Measurements from ENCODE around the gene RPL14.
"Not testable (repeated sequence)": the region's sequence is repeated elsewhere in the genome, so short reads cannot be mapped to it uniquely, and the experiment has no call there.

RPL14 gene

DNA sequence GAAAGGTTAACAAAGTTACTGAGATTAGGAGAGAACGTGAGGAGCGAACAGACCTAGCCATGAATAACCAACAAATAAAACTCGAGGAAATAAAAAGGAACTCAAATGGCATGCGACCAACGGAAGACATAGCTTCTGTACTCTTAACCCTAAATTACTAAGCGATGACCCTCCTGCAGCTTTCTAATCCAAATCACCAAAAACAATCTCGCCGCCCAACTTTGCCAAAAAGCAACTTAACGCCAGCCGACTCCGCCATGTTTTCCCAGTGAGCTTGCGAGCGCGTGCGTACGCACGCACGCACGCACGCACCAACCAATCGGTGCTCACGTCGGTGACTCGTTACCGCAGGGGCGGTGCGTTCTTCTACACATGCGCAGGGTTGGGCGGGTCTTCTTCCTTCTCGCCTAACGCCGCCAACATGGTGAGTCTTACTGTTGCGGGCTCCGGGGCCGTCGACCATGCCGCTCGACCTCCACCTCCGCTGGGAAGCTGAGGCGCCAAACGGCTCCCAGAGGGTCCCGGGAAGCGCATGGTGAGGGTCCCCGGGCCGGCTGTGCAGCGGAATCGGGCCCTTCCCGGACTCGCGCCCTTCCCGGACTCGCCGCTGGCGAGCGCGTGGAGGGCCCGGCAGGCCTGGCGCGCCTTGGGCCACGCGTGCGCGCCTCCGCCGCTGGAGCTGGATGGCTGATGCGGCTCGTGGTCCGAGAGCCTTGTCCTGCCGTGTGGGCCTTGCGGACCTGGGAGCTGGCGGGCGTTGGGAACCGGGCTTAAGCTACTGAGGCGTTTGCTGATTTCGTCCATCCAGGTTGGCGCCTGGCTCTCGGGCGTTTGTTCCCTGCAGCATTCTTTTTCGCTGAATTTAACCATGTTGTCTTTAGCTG lies at the start of gene RPL14:
TSS of gene RPL14 (plus strand) at position 400 of the 884 bp plus-strand sequence. CDS start at position 533, 133 bp downstream.
- peak; percentile 86 to 93 (median 91) for DNase-seq (ENCODE audit: low read depth in 3 of 3)

DNA sequence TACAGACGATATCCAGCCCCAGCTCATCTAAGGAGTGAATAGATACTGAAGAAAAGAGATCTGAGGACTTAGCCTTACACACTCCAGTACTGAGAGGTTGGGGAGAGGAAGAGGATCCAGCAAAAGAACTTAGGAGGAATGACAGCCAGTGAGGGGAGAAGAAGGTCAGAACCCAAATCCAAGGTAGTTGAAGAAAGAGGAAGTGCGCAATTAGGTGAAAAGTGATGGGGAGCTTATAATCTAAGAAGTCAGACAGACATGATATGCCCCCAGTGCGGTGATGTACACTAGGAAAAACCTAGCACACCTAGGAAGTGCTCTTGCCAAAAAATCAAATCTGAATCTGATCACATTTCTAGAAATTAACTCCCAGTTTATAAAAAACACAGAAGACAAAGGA lies 49.5 kb upstream of the RPL14 start:
- DNase-seq (ENCODE audit: low read depth in 3 of 3) = no peak

DNA sequence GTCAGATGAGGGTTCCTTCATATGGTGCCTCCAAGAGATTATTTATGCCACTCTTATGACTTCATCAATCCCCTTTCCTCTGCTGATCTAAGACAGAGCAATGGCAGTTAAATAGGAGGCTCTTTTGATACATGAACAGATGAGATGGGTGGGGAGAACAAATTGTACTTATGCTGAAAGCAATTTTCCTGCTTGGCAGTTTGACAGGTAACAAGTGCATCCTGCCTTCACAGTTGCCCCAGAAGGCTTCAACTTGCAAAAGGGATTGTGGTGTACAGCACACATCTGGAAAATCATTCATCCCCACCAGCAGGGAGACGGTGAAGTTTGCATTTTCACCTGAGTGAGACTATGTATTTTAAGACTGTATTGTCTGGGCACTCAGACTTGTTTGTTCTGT lies 42.9 kb upstream of the RPL14 start:
- no peak for DNase-seq (ENCODE audit: low read depth in 3 of 3)

DNA sequence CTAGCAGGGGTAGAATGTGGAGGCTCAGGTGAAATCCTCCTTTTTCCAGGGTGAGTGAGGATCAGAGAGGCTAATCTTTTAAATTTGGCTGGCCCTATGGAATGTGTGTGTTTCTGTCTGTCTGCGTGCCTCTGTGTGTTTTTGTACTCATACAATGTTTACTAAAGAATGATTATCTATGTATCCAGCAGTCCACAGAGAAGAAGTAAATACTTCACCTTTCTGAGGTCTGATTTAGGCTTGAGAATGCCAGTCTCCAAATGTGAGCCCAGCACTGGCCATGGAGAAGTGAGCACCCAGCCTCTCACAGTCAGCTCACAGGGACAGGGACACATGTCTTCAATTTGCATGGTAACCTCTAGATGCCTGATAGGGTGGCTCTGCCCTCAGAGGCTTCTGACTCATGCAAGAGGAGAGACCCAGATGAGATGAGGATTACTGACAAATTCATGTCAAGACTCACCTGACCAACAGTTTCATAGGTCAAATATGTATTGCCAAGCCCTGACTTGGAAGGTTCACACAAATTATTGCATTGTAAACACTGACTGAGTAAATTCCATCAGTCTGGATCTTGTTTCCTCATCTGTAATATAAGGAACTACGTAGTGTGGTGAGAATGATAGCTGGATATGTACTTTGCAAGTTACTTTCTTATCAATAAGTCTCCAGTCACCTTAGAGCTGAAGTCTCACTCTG lies 39.1 kb upstream of the RPL14 start:
- DNase-seq (ENCODE audit: low read depth in 3 of 3) = no peak

DNA sequence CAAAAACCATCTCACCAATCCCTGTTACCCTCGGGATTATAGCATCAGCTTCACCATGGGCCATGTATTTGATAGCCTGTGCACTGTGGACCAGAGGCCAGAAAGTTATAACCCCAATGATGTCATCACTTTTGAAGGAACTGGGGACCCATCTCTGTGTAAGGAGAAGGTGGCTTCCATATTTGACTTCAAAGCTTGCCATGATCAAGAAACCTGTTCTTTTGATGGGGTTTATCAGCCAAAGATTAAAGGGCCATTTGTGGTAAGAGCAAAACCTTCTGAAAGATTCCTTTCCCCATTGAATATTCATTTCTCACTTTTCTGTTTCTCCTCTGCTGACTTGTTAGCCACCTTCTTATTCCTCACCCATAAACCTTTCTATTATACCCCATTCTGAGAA lies 34.3 kb upstream of the RPL14 start:
- no peak for DNase-seq (ENCODE audit: low read depth in 3 of 3)

DNA sequence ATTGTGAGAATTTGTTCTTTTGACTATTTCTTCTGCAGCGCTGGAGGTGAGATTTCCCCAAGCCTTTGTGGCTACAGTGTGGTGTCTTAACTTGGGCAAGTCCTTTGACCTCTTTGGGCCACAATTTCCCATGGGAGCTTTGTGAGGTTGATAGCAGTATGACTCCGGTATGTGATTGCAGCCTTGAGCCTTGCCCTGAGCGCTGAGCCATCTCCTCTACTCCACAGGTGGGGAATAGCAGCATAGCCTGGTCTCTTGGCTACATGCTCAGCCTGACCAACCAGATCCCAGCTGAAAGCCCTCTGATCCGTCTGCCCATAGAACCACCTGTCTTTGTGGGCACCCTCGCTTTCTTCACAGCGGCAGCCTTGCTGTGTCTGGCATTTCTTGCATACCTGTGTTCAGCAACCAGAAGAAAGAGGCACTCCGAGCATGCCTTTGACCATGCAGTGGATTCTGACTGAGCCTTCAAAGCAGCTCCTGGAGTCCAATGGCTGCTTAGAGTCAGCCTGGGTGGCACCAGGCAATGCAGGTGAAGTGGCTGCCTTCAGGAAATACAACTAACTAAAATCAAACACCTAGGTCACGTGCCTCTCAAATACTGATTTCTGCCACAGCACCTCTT lies 30.0 kb upstream of the RPL14 start:
- DNase-seq (ENCODE audit: low read depth in 3 of 3) = no peak

DNA sequence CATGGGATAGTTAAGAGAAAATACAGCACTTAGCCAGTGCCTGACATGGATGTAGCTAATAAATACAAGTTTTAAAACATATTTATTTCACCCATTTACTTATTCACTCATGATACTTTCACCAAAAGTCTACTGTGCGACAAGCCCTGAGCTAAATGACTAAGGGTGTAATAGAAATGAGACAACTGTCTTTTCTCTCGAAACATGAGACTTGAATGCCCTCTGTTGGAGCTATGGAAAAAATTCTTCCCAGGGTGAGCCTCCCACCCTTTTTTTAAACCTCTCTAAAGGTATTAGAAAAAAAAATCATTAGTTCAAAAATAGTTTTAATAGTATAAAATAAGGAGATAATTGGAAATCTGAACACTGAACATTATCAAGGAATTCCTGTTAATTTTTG lies 24.3 kb upstream of the RPL14 start:
- DNase-seq (ENCODE audit: low read depth in 3 of 3) = no peak

DNA sequence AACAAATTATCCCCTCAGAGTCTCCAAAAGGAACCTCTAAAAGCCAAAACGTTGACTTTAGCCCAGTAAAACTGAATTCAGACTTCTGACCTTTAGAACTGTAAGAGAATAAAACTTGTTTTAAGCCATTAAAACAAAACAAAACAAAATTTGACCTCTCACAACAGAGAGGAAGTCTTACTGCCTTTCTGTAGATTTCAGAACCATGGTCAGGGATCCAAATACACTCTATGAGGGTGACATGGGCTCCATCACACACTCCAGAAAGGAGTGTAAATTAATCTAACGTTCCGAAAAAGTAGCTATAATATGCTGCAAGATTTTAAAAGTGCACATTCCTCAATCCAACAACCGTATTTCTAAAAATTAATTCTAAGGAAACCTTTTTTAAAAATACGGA lies 19.2 kb upstream of the RPL14 start:
- DNase-seq (ENCODE audit: low read depth in 3 of 3) = no peak

DNA sequence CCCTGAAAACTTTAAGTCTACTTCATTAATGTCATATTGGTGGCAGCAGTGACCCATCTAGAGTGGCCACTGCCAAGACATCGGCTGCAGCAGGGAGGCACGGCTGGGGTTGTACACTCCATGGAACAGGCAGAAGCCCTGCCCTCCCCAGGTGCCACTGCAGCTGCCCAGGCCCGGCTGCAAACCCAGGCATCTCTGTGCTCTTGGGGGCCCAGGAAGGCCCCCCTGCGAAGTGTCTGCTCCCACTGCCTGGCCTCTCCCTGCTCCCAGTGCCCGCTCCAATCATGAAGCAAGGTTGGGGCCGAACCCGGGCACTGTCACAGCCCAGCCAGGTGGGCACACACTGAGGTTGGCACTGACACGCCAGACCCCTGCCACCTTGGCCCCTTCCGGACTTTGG lies 12.1 kb upstream of the RPL14 start:
- DNase-seq (ENCODE audit: low read depth in 3 of 3) = no peak

DNA sequence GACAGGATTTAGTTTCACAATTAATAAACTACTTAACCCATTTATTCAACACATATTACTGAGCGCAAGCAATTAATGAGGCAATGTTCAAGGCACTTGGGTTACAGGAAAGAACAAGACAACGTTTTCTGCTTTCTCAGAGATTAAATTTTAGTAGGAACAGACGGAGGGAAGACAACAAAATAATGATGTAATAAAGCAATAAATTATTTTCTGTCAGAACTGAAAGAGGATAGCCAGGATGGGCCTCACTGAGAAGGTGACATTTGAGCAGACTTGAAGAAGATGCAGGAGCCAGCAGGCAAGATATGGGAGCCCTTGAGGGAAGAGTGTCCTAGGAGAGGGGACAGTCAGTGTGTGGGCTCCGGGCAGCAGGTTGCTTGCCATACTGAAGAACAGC lies 11.3 kb upstream of the RPL14 start:
- no peak for DNase-seq (ENCODE audit: low read depth in 3 of 3)

DNA sequence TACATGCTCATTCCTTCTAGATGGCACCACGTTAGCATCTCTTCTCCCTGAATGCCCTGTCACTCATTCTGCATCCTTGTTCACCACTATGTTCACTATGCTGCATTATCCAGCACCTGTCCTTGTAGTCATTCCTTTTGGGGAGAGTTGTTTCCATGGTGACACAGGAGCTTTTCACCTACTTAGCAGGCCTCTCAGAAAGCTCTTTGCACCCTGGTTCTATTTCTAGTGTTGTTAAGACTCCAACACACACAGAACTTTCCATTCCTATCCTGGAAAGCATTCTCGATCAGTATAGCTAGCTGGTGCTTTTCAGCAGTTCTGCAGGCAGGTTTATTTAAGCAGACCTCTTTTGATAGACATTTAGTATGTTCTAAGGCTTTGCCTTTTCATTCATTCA lies 6.7 kb upstream of the RPL14 start:
- DNase-seq (ENCODE audit: low read depth in 3 of 3) = no peak

DNA sequence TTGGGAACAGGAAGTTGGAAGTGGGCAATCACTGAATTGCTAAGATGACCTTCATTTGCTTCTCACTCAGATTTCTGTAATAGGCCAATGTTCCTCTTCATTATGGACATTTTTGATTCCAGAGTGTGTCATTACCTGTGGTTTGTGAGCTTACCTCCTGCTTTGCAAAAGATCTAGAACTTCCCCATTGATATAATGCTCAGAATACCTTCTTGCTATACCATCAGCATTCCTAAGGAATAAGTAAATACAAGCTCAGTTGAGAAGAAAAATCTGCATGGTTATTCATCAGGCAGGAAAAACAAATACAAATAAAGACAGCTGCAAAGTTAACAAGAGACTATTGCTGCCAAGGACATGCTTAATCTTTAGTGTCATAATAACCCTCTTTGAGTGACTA lies 5.6 kb upstream of the RPL14 start:
- no peak for DNase-seq (ENCODE audit: low read depth in 3 of 3)

DNA sequence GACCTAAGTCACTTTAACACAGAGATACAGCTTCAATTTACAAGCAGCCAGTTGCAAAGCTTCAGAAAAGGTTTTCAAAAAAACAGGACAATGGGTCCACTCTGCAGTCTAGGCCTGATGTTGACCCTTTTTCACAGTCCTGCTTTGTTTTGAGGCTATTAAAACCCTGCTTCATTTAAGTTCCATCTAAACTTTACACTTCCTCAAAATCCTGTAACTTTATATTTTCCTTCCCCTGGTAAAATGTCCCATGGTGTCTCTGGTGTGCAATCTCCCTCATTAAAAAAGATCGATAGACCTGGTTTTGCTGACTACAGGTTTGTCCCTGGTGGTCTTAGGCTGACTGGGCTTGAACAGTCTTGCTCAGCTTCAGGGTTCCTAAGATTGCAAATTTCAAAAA lies 5.1 kb upstream of the RPL14 start:
- no peak for DNase-seq (ENCODE audit: low read depth in 3 of 3)

DNA sequence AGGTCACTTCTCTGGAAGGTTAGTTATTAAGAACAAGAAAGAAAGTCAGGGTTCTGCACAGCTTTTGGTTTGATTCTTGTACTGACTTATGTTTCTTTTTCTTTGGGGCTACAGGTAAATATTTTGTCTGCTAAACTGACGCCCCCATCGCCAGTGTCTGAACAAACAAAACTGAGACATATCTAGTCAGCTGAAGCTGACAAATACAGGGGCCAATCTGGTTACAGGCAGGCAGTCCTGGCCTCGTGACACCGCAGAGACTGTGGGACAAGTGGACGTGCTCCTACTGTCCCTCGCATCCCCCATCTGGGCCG lies 4.6 kb upstream of the RPL14 start:
- no peak for DNase-seq (ENCODE audit: low read depth in 3 of 3)

DNA sequence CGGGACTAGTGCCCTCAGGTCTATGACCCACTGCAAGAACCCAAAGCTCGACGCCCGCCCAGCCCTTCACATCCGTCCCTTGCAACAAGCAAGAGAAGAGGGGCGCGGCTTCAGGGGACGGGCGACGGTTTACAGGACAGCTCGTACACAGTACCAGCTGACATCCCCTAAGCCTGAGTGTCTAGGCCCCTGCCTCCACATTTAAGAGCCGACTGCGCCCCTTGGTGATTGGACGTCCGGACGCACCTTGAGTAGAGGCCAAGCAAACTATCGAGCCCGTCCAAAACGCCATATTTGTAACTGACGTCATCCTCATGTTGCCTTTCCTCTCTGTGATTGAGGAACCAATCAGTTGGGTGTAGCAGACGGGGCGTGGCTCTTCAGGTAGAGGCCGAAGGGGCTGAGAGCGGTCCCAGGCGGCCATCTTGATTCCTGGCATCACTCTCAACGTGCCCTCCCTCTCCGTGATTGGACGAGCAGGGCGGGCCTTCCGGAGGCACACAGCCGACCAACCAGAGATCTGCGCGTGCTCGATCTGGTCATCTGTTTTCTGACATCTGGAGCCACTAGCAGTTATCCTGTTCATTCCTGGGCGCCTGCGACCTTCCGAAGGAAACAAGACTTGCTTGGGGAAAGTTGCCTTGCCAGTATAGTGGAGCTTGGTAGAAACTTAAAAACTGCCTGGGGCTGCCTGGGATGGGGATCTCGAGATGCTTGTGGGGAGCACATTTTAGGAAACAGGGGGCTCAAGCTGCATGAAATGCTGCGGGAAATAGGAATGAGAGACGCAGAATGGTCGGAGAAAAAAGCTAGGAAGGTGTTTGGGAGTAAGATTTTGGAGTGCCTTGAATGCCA lies 4.0 kb upstream of the RPL14 start:
- DNase-seq (ENCODE audit: low read depth in 3 of 3) = peak; percentile 83 to 91 (median 89)

DNA sequence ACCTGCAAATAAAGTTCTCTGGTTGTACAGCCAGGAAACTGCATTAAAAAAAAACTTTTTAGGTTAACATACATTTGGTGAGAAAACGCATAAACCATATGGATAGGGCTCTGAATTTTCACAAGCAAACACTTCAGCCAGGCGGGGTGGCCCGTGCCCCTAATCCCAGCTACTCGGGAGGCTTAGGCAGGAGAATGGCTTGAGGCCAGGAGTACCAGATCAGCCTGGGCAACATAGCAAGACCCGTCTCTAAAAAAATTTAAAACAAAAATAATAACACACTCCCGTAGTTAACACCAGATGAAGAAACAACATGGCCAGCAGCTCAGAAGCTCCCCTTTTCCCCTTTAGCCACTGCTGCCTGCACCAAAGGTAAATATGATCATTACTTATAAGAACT lies 3.2 kb upstream of the RPL14 start:
- no peak for DNase-seq (ENCODE audit: low read depth in 3 of 3)

DNA sequence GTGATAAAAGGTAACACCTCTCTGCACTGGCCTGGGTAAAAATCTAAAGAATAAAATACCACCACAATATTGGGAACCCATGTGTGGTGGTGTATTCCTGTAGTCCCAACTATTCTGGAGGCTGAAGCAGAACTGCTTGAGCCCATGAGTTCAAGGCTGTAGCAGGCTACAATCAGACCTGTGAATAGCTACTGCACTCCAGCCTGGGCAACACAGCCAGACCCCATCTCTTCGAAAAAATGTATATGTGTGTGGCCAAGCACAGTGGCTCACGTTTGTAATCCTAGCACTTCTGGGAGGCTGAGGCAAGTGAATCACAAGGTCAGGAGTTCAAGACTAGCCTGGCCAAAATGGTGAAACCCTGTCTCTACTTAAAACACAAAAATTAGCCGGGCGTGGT lies 1.8 kb upstream of the RPL14 start:
- DNase-seq (ENCODE audit: low read depth in 3 of 3) = no peak

DNA sequence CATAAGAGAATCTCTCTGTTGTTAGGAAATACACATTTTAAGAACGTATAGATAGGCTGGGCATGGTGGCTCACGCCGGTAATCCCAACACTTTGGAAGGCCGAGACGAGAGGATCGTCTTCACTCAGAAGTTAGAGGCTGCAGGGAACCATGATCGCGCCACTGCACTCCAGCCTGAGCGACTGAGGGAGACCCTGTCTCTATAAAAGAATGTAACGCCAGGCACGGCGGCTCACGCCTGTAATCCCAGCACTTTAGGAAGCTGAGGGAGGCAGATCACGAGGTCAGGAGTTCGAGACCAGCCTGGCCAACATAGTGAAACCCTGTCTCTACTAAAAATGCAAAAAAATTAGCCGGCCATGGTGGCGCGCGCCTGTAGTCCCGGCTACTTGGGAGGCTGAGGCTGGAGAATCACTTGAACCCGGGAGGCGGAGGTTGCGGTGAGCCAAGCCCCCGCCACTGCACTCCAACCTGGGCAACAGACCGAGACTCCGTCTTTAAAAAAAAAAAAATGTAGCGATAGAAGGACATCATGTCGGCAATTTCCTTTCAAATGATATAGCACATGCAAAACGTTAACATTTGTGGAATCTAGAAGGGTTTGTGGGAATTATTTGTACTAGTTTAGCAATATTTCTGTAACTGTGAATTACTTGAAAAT lies 730 bp upstream of the RPL14 start:
- DNase-seq (ENCODE audit: low read depth in 3 of 3) = no peak

DNA sequence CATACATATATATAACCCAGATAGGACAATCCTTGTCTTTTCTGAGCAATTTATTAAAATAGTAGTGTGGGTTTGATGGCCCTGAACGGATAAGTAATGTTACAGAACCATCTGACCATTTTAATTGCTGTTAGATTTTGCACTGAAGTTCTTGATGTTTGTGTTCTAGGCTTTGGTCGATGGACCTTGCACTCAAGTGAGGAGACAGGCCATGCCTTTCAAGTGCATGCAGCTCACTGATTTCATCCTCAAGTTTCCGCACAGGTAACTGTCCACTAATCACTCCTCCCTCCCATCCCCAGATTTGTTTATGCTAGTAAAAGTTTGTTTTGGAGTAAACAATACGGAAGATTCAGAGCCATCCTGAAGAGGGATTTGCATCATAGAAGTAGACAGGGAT lies 1.3 kb downstream of the RPL14 start:
- DNase-seq (ENCODE audit: low read depth in 3 of 3) = no peak

DNA sequence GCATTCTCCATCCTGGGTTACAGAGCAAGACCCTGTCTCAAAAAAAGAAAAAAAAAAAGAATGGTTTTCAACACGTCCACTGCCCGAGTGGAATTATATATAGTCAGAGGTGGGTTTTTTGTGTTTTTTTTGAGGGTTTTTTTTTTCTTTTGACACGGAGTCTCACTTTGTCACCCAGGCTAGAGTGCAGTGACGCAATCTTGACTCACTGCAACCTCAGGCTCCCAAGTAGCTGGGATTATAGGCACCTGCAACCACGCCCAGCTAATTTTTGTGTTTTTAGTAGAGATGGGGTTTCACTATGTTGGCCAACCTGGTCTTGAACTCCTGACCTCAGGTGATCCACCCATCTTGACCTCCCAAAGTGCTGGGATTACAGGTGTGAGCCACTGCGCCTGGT lies 3.3 kb downstream of the RPL14 start:
- not testable (repeated sequence) for DNase-seq (ENCODE audit: low read depth in 3 of 3)

DNA sequence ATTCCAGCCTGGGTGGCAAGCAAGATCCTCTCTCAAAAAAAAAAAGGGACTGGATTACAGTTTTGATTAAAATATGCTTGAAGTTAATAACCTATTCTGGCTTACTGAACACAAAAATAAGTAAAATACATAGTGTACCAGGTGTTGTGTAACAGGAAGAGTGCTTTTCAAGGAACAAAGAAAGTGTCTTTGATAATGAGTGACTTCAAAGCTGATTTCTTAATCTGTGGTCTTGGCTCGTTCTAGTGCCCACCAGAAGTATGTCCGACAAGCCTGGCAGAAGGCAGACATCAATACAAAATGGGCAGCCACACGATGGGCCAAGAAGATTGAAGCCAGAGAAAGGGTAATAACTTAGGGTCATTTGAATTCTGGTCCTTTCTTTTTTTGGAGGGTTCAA lies 4.0 kb downstream of the RPL14 start:
- DNase-seq (ENCODE audit: low read depth in 3 of 3) = no peak

DNA sequence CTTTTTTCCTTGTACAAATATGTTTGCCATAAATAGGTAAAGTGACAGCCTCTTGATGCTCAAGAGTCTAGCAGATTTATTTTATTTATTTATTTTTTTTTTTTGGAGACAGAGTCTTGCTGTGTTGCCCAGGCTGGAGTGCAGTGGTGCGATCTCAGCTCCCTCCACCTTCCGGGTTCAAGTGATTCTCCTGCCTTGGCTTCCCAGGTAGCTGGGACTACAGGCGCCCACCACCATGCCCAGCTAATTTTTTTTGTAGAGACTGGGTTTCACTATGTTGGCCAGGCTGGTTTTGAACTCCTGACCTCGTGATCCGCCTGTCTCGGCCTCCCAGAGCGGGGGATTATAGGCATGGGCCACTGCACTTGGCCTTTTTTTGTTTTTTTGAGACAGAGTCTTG lies 5.7 kb downstream of the RPL14 start:
- not testable (repeated sequence) for DNase-seq (ENCODE audit: low read depth in 3 of 3)

Measured in stimulated activated CD4-positive, alpha-beta T cell treated with anti-CD3 and anti-CD28 coated beads, TNF-alpha, amount 100 ng/mL, for 4 hours (primary cell).